Keratinocyte (primary cell): Measurements from ENCODE around the gene EPHA10.

Experiments used
- CTCF ChIP-seq, 3 experiments: IDR thresholded peaks in 1 of 3; conservative IDR thresholded peaks in 1 of 3; optimal IDR thresholded peaks in 1 of 3; 2 replicates in 2 of 3; 3 replicates in 1 of 3; pipeline versions ENCODE3 to v1.5.1; 2011; ENCODE audit warnings: low read length in 3 of 3, mild to moderate bottlenecking in 3 of 3, moderate library complexity in 2 of 3, control low read depth in 1 of 3, inconsistent platforms in 1 of 3; ENCODE audit not compliant: insufficient read depth in 2 of 3; ENCODE audit errors: extremely low read depth in 1 of 3
- EZH2 ChIP-seq: IDR thresholded peaks from one replicate; pipeline ENCODE4 v1.6.1; 2012; ENCODE audit warnings: inconsistent platforms, mild to moderate bottlenecking, low read length, moderate library complexity

GRCh38 chr1:37722181-37723071, 42.5 kb downstream of the EPHA10 start:
- TF ChIP-seq CTCF (optimal IDR thresholded peaks at IDR 0.05 in 1 of 3, IDR thresholded peaks at IDR 0.05 in 1 of 3, conservative IDR thresholded peaks at IDR 0.05 in 1 of 3; ENCODE audit: extremely low read depth in 1 of 3, insufficient read depth in 2 of 3, low read length in 3 of 3) (no peak), EZH2 (no peak)
